Skeletal muscle tissue (tissue), 4 donors: Measurements from ENCODE around the gene LMNTD1. TPM values are rescaled to one million over a fixed set of nuclear protein-coding genes. Genes with fewer than 3 reads are reported as not detected.
"Not testable (repeated sequence)": the region's sequence is repeated elsewhere in the genome, so short reads cannot be mapped to it uniquely, and the experiment has no call there.

Experiments used
- H3K27ac ChIP-seq: one replicate; pipeline ENCODE4 v1.7.0; 2013; ENCODE audit warnings: mild to moderate bottlenecking, low read depth, low read length, inconsistent platforms
- H3K27me3 ChIP-seq, 3 donors: one replicate each; pipeline ENCODE4 v1.7.0; 2013; ENCODE audit warnings: low read length in 3 of 3; ENCODE audit not compliant: control insufficient read depth in 3 of 3, insufficient read depth in 3 of 3
- H3K36me3 ChIP-seq, 3 donors: one replicate each; pipeline ENCODE4 v1.7.0; 2013; ENCODE audit warnings: low read length in 3 of 3; ENCODE audit not compliant: control insufficient read depth in 3 of 3, insufficient read depth in 3 of 3
- H3K4me1 ChIP-seq, 3 donors: one replicate each; pipeline ENCODE4 v1.7.0; 2013; ENCODE audit warnings: low read length in 3 of 3, mild to moderate bottlenecking in 3 of 3; ENCODE audit not compliant: control insufficient read depth in 3 of 3, insufficient read depth in 3 of 3
- H3K4me3 ChIP-seq, 3 donors: one replicate each; pipeline ENCODE4 v1.7.0; 2013; ENCODE audit warnings: low read length in 3 of 3
- H3K9ac ChIP-seq, 3 donors: one replicate each; pipeline ENCODE4 v1.7.0; 2013; ENCODE audit warnings: low read length in 3 of 3, mild to moderate bottlenecking in 3 of 3, moderate library complexity in 2 of 3, low read depth in 1 of 3
- H3K9me3 ChIP-seq, 3 donors: one replicate each; pipeline ENCODE4 v1.7.0; 2013; ENCODE audit warnings: low read length in 3 of 3; ENCODE audit not compliant: control insufficient read depth in 3 of 3
- total RNA-seq: library from RNA; depleted of rRNA; stranded (reverse); fragments of >200 nt; gene quantifications from one replicate; pipeline ENCODE4 v1.2.3, GENCODE V29; 2014
- donor health status: Osteomylitis.

The LMNTD1 gene
- total RNA-seq, 1 donor from 2014 or later = 0.52 TPM

GRCh38 chr12:25495331-25496097 is 57.6 kb downstream of the LMNTD1 start:
- H3K27ac ChIP-seq = no peak overlapping the region
- no peak overlapping the region for H3K9ac ChIP-seq

GRCh38 chr12:25494926-25495325 is 58.2 kb downstream of the LMNTD1 start:
- Histone ChIP-seq H3K4me1 (no peaks in the 10 kb centered on the region), H3K27me3 (no peaks in the 10 kb centered on the region), H3K9me3 (no peaks in the 10 kb centered on the region), H3K9ac (no peak overlapping the region), H3K36me3 (no peaks in the 10 kb centered on the region), H3K4me3 (no peak overlapping the region), H3K27ac (no peak overlapping the region)

More at GRCh38 chr12:25495331-25496097, 57.6 kb downstream of the LMNTD1 start:
- H3K4me1 ChIP-seq = no peaks in the 10 kb centered on the region
- no peaks in the 10 kb centered on the region for H3K9me3 ChIP-seq
- H3K27me3 ChIP-seq = no peaks in the 10 kb centered on the region
- H3K36me3 ChIP-seq = no peaks in the 10 kb centered on the region
- H3K4me3 ChIP-seq = no peak overlapping the region

- Histone ChIP-seq H3K36me3 (no peaks in the 10 kb centered on the region), H3K27me3 (no peaks in the 10 kb centered on the region), H3K9me3 (no peaks in the 10 kb centered on the region), H3K4me3 (no peak overlapping the region), H3K27ac (no peak overlapping the region), H3K4me1 (no peaks in the 10 kb centered on the region), H3K9ac (no peak overlapping the region)
These were observed 59.4 kb downstream of the LMNTD1 start for GRCh38 chr12:25493682-25494081.

GRCh38 chr12:25491396-25492325 is 61.4 kb downstream of the LMNTD1 start:
- Histone ChIP-seq H3K4me3 (no peak overlapping the region), H3K9me3 (no peaks in the 10 kb centered on the region), H3K9ac (no peak overlapping the region), H3K27me3 (no peaks in the 10 kb centered on the region), H3K36me3 (no peaks in the 10 kb centered on the region), H3K4me1 (no peaks in the 10 kb centered on the region), H3K27ac (no peak overlapping the region)

GRCh38 chr12:25488956-25489870 is 63.9 kb downstream of the LMNTD1 start:
- H3K9ac ChIP-seq, H3K36me3 ChIP-seq, H3K9me3 ChIP-seq: not testable (repeated sequence)

GRCh38 chr12:25482625-25483024 is 70.5 kb downstream of the LMNTD1 start:
- H3K27ac ChIP-seq = no peak overlapping the region
- H3K4me1 ChIP-seq = no peaks in the 10 kb centered on the region
- no peak overlapping the region for H3K4me3 ChIP-seq
- no peak overlapping the region for H3K9ac ChIP-seq
- H3K27me3 ChIP-seq = no peaks in the 10 kb centered on the region
- H3K36me3 ChIP-seq = no peaks in the 10 kb centered on the region
- H3K9me3 ChIP-seq = no peaks in the 10 kb centered on the region

More at GRCh38 chr12:25488956-25489870, 63.9 kb downstream of the LMNTD1 start:
- not testable (repeated sequence) for H3K4me3 ChIP-seq, H3K27ac ChIP-seq, H3K27me3 ChIP-seq, H3K4me1 ChIP-seq

GRCh38 chr12:25480145-25480544 is 72.9 kb downstream of the LMNTD1 start:
- H3K9ac ChIP-seq = no peak overlapping the region
- H3K36me3 ChIP-seq = no peaks in the 10 kb centered on the region
- H3K9me3 ChIP-seq = no peaks in the 10 kb centered on the region
- H3K4me1 ChIP-seq = no peaks in the 10 kb centered on the region
- no peak overlapping the region for H3K4me3 ChIP-seq
- no peak overlapping the region for H3K27ac ChIP-seq
- no peaks in the 10 kb centered on the region for H3K27me3 ChIP-seq

- H3K9me3 ChIP-seq = no peaks in the 10 kb centered on the region
- H3K4me1 ChIP-seq = no peaks in the 10 kb centered on the region
- H3K27ac ChIP-seq = no peak overlapping the region
- no peak overlapping the region for H3K4me3 ChIP-seq
- no peaks in the 10 kb centered on the region for H3K27me3 ChIP-seq
- no peak overlapping the region for H3K9ac ChIP-seq
- H3K36me3 ChIP-seq = no peaks in the 10 kb centered on the region
These were observed 75.9 kb downstream of the LMNTD1 start for GRCh38 chr12:25477217-25477616.

- H3K27me3 ChIP-seq = no peaks in the 10 kb centered on the region
- H3K4me1 ChIP-seq = no peaks in the 10 kb centered on the region
- H3K9me3 ChIP-seq = no peaks in the 10 kb centered on the region
- H3K4me3 ChIP-seq = no peak overlapping the region
- H3K9ac ChIP-seq = no peak overlapping the region
- H3K36me3 ChIP-seq = no peaks in the 10 kb centered on the region
- no peak overlapping the region for H3K27ac ChIP-seq
These were observed 80.6 kb downstream of the LMNTD1 start for GRCh38 chr12:25472453-25472852.
